Measurements from ENCODE around the gene RRBP1.
A peak's percentile ranks its signal among the peaks of the same experiment; 100 is the strongest.

RRBP1 gene

GRCh38 chr20:17638835-17639407 is 43.1 kb downstream of the RRBP1 start:
- no peak overlapping the region for H3K27ac Mint-ChIP-seq
- no peak for TF ChIP-seq CTCF (IDR thresholded peaks at IDR 0.05)

GRCh38 chr20:17637985-17638640 is 43.9 kb downstream of the RRBP1 start:
- DNase-seq = no peak
- H3K36me3 Mint-ChIP-seq (ENCODE audit: low read depth) = peaks cover 9% of the 10 kb centered on the region
- H3K4me3 Mint-ChIP-seq = no peak overlapping the region
- peaks cover 3% of the 10 kb centered on the region for H3K27me3 Mint-ChIP-seq (ENCODE audit: low read depth, poor library complexity)
- H3K9me3 Mint-ChIP-seq = no peaks in the 10 kb centered on the region
- no peak for TF ChIP-seq CTCF (IDR thresholded peaks at IDR 0.05)
- peaks cover 46% of the 10 kb centered on the region for H3K4me1 Mint-ChIP-seq
- peak overlapping the region; percentile 81 for H3K27ac Mint-ChIP-seq

More at GRCh38 chr20:17638835-17639407, 43.1 kb downstream of the RRBP1 start:
- no peak for DNase-seq
- no peaks in the 10 kb centered on the region for H3K9me3 Mint-ChIP-seq
- H3K36me3 Mint-ChIP-seq (ENCODE audit: low read depth) = peaks cover 5% of the 10 kb centered on the region
- H3K4me1 Mint-ChIP-seq = peaks cover 54% of the 10 kb centered on the region
- H3K27me3 Mint-ChIP-seq (ENCODE audit: low read depth, poor library complexity) = peaks cover 3% of the 10 kb centered on the region
- H3K4me3 Mint-ChIP-seq = no peak overlapping the region

- H3K36me3 Mint-ChIP-seq (ENCODE audit: low read depth) = peaks cover 12% of the 10 kb centered on the region
- no peak for TF ChIP-seq CTCF (IDR thresholded peaks at IDR 0.05)
- no peaks in the 10 kb centered on the region for H3K9me3 Mint-ChIP-seq
- H3K4me1 Mint-ChIP-seq = peaks cover 40% of the 10 kb centered on the region
- H3K27ac Mint-ChIP-seq = peak overlapping the region; percentile 81
- no peak overlapping the region for H3K4me3 Mint-ChIP-seq
- no peak for DNase-seq
- H3K27me3 Mint-ChIP-seq (ENCODE audit: low read depth, poor library complexity) = peaks cover 3% of the 10 kb centered on the region
Measured at GRCh38 chr20:17637413-17637780, 44.6 kb downstream of the RRBP1 start.

GRCh38 chr20:17636523-17637412 is 45.3 kb downstream of the RRBP1 start:
- Mint-ChIP-seq H3K36me3 (ENCODE audit: low read depth) (peaks cover 15% of the 10 kb centered on the region), H3K4me1 (peaks cover 40% of the 10 kb centered on the region), H3K9me3 (no peaks in the 10 kb centered on the region), H3K27me3 (ENCODE audit: low read depth, poor library complexity) (peaks cover 3% of the 10 kb centered on the region), H3K4me3 (peak overlapping the region; percentile 36), H3K27ac (peak overlapping the region; percentile 97)
- peak; percentile 66 for DNase-seq
- TF ChIP-seq CTCF (IDR thresholded peaks at IDR 0.05) = no peak

GRCh38 chr20:17635332-17636244 is 46.5 kb downstream of the RRBP1 start:
- peak overlapping the region; percentile 39 for H3K4me3 Mint-ChIP-seq

More at GRCh38 chr20:17635332-17636244, 46.5 kb downstream of the RRBP1 start:
- Mint-ChIP-seq H3K36me3 (ENCODE audit: low read depth) (peaks cover 15% of the 10 kb centered on the region), H3K9me3 (no peaks in the 10 kb centered on the region), H3K4me1 (peaks cover 40% of the 10 kb centered on the region), H3K27me3 (ENCODE audit: low read depth, poor library complexity) (peaks cover 3% of the 10 kb centered on the region), H3K27ac (peak overlapping the region; percentile 97)
- no peak for TF ChIP-seq CTCF (IDR thresholded peaks at IDR 0.05)
- peak; percentile 49 for DNase-seq
